ENCODE results near the gene JCAD. TPM values are rescaled to one million over a fixed set of nuclear protein-coding genes. Genes with fewer than 3 reads are reported as not detected.

Gene JCAD
- total and polyA plus RNA-seq, 2 of the 8 experiments (the other 6 are each of a cell fraction or from before 2014, with no cell fraction given), result 0.56 to 5.2 TPM

- Histone ChIP-seq H2BK20ac (ENCODE audit: low read length) (no peak overlapping the region), H3K23ac (ENCODE audit: insufficient read length) (no peak overlapping the region), H3K36me3 (ENCODE audit: control insufficient read depth in 2 of 4, insufficient read depth in 4 of 4, low read length in 3 of 4) (no peaks in the 10 kb centered on the region; a peak in 1 of 8 replicates), H4K8ac (ENCODE audit: extremely low read depth, insufficient read depth, low read length) (no peak overlapping the region), H2AFZ (ENCODE audit: low read length) (no peak overlapping the region), H3K27me3 (replicated peaks in 1 of 4; ENCODE audit: control insufficient read depth in 3 of 4, extremely low read depth in 1 of 4, insufficient read depth in 3 of 4, low read length in 3 of 4) (no peaks in the 10 kb centered on the region), H3K14ac (ENCODE audit: insufficient read length) (no peak overlapping the region), H3K79me1 (ENCODE audit: low read depth, low read length) (no peaks in the 10 kb centered on the region), H3K56ac (replicated peaks; ENCODE audit: insufficient read length, low read depth, low read length) (no peak overlapping the region), H2BK15ac (ENCODE audit: low read length) (no peak overlapping the region), H2BK12ac (ENCODE audit: low read depth, low read length) (no peak overlapping the region), H4K20me1 (replicated peaks in 1 of 2; ENCODE audit: control insufficient read depth in 1 of 2, insufficient read depth in 2 of 2, low read length in 2 of 2) (peaks cover 0 to 1% of the 10 kb centered on the region in 2 experiments), H3K9ac (replicated peaks in 1 of 4; ENCODE audit: extremely low read depth in 1 of 4, low read depth in 3 of 4, low read length in 3 of 4) (no peak overlapping the region), H3K9me3 (ENCODE audit: insufficient read depth in 2 of 2, low read depth in 1 of 2, low read length in 1 of 2) (no peaks in the 10 kb centered on the region), H3K4me1 (replicated peaks in 1 of 4; ENCODE audit: control insufficient read depth in 3 of 4, insufficient read depth in 4 of 4, low read length in 3 of 4) (no peaks in the 10 kb centered on the region), H2BK5ac (ENCODE audit: low read depth, low read length) (no peak overlapping the region), H3K18ac (ENCODE audit: extremely low read depth, low read length) (no peak overlapping the region), H3K4ac (replicated peaks; ENCODE audit: insufficient read length, low read depth, low read length) (no peak overlapping the region), H3K79me2 (ENCODE audit: control insufficient read depth in 1 of 2, insufficient read depth in 2 of 2, low read length in 2 of 2) (no peaks in the 10 kb centered on the region), H3K4me3 (ENCODE audit: extremely low read depth in 1 of 4, insufficient read depth in 2 of 4, low read depth in 3 of 4, low read length in 4 of 4) (no peak overlapping the region), H3K23me2 (ENCODE audit: low read depth, low read length) (no peaks in the 10 kb centered on the region; the same call in 1 of the 2 replicates), H2BK120ac (replicated peaks; ENCODE audit: low read depth, low read length) (no peak overlapping the region), H4K5ac (ENCODE audit: insufficient read length, low read depth, low read length) (no peak overlapping the region), H4K91ac (replicated peaks; ENCODE audit: insufficient read length, low read length) (no peak overlapping the region), H3K27ac (ENCODE audit: low read depth, low read length) (no peak overlapping the region), H3K4me2 (ENCODE audit: insufficient read depth in 1 of 2, low read depth in 2 of 2, low read length in 2 of 2) (no peak overlapping the region), H2AK5ac (ENCODE audit: low read depth, low read length) (no peak overlapping the region)
- FAIRE-seq (no peak), DNase-seq (ENCODE audit: low read depth in 1 of 2, low spot score in 2 of 2) (no peak)
- POLR2A ChIA-PET (ENCODE audit: partially characterized antibody), result no interaction called here
- 93% methylated on average over 5 of the region's 5 CpGs; no CpG with 5 or more reads in 1 of the 2 experiments for WGBS, 2 experiments (ENCODE audit: extremely low coverage in 1 of 2, insufficient coverage in 1 of 2, insufficient read length in 1 of 2, insufficient replicate concordance in 2 of 2, low coverage in 1 of 2, low lambda C conversion rate in 2 of 2, missing lambda C conversion rate in 1 of 2)
- CTCF ChIA-PET (ENCODE audit: partially characterized antibody), result interaction anchor here (1.2 kb wide), 1 partner anchor 25 kb away, joined by 3 read pairs; no protein-coding TSS in a partner anchor
- TF ChIP-seq POLR2A (IDR thresholded peaks at IDR 0.05; ENCODE audit: control extremely low read depth in 1 of 2, low read depth in 2 of 2, low read length in 2 of 2), result no peak
- no peak for TF ChIP-seq BCL11A (IDR thresholded peaks at IDR 0.05; ENCODE audit: low read depth in 2 of 2, low read length in 2 of 2)
These were observed 85.5 kb downstream of the JCAD start for GRCh38 chr10:29973921-29974320.
